ENCODE measurements around the gene TRIM41. TPM values are rescaled to one million over a fixed set of nuclear protein-coding genes. Genes with fewer than 3 reads are reported as not detected.

TRIM41 gene
- polyA plus RNA-seq, 1 experiment, result 15.2 TPM

GRCh38 chr5:181193656-181194055 lies 29.4 kb upstream of the TRIM41 start:
- no peak for DNase-seq (ENCODE audit: low read depth)
- ChIA-PET POLR2A (no interaction called here), CTCF (interaction anchor here (0.6 to 2.0 kb wide), 2 partner anchors 13 to 106 kb away, joined by 3 to 12 read pairs; no protein-coding TSS in a partner anchor)
- H3K27me3 ChIP-seq (ENCODE audit: control insufficient read depth, insufficient read depth, low read length), result no peaks in the 10 kb centered on the region
- H3K4me3 ChIP-seq (ENCODE audit: low read depth, low read length), result no peak overlapping the region
- no peaks in the 10 kb centered on the region; the same call in 1 of the 2 replicates for H3K36me3 ChIP-seq (ENCODE audit: control insufficient read depth, insufficient read depth, low read length)
- TF ChIP-seq CTCF (IDR thresholded peaks at IDR 0.05; ENCODE audit: insufficient read depth, low read depth, low read length), result no peak

DNA sequence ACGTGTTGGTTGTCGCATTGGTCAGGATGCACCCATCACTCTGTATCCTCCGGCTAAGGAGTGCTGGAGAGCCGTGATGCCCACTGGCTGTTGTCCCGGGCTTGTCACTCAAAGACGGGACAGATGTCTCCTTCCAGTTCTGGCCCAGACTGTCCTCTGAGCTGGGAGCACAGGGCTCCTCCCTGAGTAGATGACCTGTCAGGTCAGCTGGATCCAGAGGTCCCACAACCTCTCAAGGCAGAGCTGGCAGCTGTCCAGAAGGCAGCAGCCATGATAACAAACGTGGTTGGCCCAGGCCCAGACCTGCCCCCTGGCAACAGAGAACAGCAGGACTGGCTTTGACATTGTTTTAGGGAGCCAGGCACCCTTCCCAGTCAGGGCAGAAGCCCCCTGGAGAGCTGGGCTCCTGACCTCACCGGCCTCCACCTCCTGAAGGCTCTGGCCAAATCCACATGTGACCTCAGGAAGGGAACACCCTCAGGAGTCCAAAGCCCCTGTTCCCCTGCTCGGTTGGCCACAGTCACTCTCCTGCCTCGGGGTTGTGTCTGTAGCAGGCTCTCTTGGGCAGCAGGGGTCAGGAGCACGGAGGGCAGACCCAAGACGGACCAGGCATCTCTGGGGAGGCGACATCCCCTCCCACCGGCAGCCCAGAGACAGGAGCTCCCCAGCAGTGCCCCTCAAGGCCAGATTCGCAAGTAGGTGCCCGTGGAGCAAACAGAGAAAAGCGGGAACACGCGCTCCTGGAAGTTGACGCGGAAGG lies 28.4 kb upstream of the TRIM41 start:
- DNase-seq (ENCODE audit: low read depth), result no peak
- POLR2A ChIA-PET, result no interaction called here
- Histone ChIP-seq H3K36me3 (ENCODE audit: control insufficient read depth, insufficient read depth, low read length) (no peaks in the 10 kb centered on the region; the same call in 1 of the 2 replicates), H3K4me3 (ENCODE audit: low read depth, low read length) (no peak overlapping the region), H3K27me3 (ENCODE audit: control insufficient read depth, insufficient read depth, low read length) (no peaks in the 10 kb centered on the region)
- CTCF ChIA-PET, result interaction anchor here (2.0 kb wide), 1 partner anchor 12 kb away, joined by 12 read pairs; no protein-coding TSS in a partner anchor
- TF ChIP-seq CTCF (IDR thresholded peaks at IDR 0.05; ENCODE audit: insufficient read depth, low read depth, low read length), result no peak

GRCh38 chr5:181195249-181195761 lies 27.8 kb upstream of the TRIM41 start:
- ChIA-PET POLR2A (no interaction called here), CTCF (no interaction called here)

GRCh38 chr5:181197326-181197951 lies 25.6 kb upstream of the TRIM41 start:
- Histone ChIP-seq H3K4me3 (ENCODE audit: low read depth, low read length) (no peak overlapping the region), H3K27me3 (ENCODE audit: control insufficient read depth, insufficient read depth, low read length) (no peaks in the 10 kb centered on the region), H3K36me3 (ENCODE audit: control insufficient read depth, insufficient read depth, low read length) (no peaks in the 10 kb centered on the region; the same call in 1 of the 2 replicates)
- no peak for DNase-seq (ENCODE audit: low read depth)
- ChIA-PET POLR2A (interaction anchor here (0.5 kb wide), 1 partner anchor 45 kb away, joined by 5 read pairs; no protein-coding TSS in a partner anchor), CTCF (interaction anchor here (1.0 to 1.1 kb wide), 2 partner anchors 10 to 30 kb away, joined by 3 read pairs; no protein-coding TSS in a partner anchor)
- no peak for TF ChIP-seq CTCF (IDR thresholded peaks at IDR 0.05; ENCODE audit: insufficient read depth, low read depth, low read length)

More at GRCh38 chr5:181195249-181195761, 27.8 kb upstream of the TRIM41 start:
- H3K27me3 ChIP-seq (ENCODE audit: control insufficient read depth, insufficient read depth, low read length), result no peaks in the 10 kb centered on the region
- no peaks in the 10 kb centered on the region; the same call in 1 of the 2 replicates for H3K36me3 ChIP-seq (ENCODE audit: control insufficient read depth, insufficient read depth, low read length)
- no peak overlapping the region for H3K4me3 ChIP-seq (ENCODE audit: low read depth, low read length)
- no peak for TF ChIP-seq CTCF (IDR thresholded peaks at IDR 0.05; ENCODE audit: insufficient read depth, low read depth, low read length)
- DNase-seq (ENCODE audit: low read depth), result no peak

GRCh38 chr5:181198106-181198685 lies 24.9 kb upstream of the TRIM41 start:
- no peaks in the 10 kb centered on the region; the same call in 1 of the 2 replicates for H3K36me3 ChIP-seq (ENCODE audit: control insufficient read depth, insufficient read depth, low read length)
- ChIA-PET CTCF (interaction anchor here (1.0 to 1.1 kb wide), 3 partner anchors 11 to 480 kb away, joined by 3 read pairs; no protein-coding TSS in a partner anchor), POLR2A (no interaction called here)
- TF ChIP-seq CTCF (IDR thresholded peaks at IDR 0.05; ENCODE audit: insufficient read depth, low read depth, low read length), result no peak
- DNase-seq (ENCODE audit: low read depth), result no peak
- H3K27me3 ChIP-seq (ENCODE audit: control insufficient read depth, insufficient read depth, low read length), result no peaks in the 10 kb centered on the region
- H3K4me3 ChIP-seq (ENCODE audit: low read depth, low read length), result no peak overlapping the region
